Measurements from ENCODE around the gene RSL1D1.
A peak's percentile ranks its signal among the peaks of the same experiment; 100 is the strongest.

RSL1D1 gene

GRCh38 chr16:11851294-11852091 is at the start of gene RSL1D1:
TSS of gene RSL1D1 (minus strand) at chr16:11851542. CDS start at chr16:11851512, 30 bp downstream.
- TF ChIP-seq CTCF (IDR thresholded peaks at IDR 0.05; ENCODE audit: low read length, missing control alignments), result no peak
- peak within 1 kb of the TSS; percentile 99 for H3K4me3 ChIP-seq (replicated peaks; ENCODE audit: low read depth, low read length)
- DNase-seq (ENCODE audit: low read depth), result peak; percentile 95

GRCh38 chr16:11901091-11901490 is 49.7 kb upstream of the RSL1D1 start:
- no peak for DNase-seq (ENCODE audit: low read depth)

DNA sequence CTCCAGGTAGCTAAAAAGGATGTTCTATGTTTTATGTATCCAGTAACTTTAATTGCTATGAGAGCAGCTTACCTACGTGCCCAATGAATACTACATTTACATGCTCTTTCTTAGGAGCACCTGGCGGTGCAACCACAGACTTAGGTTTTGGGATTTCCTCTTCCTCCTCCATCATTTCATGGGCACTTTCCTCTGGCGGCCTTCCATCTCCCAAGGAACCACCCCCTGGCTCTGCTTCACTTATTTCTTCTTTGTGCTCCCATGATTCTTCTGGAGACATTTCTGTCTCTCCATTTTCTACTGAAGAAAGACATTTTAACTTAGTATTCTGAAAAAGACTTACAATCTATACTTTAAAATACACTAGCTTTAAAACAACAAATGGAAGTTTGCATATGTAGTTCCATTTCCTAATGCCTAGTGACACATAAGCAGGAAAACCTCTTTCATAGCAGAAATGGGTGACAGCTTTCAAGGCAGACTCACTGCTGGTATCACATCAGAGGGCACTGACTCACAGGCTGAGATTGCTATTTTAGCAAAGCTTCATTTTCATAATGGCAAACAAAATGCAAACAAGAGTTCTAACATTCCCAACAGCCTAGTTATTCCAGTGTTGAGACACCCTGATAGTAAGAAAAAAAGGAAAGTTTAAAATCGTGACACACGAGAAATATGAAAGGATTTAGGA is 45.3 kb upstream of the RSL1D1 start:
- H3K4me3 ChIP-seq (replicated peaks; ENCODE audit: low read depth, low read length), result no peak overlapping the region
- no peak for TF ChIP-seq CTCF (IDR thresholded peaks at IDR 0.05; ENCODE audit: low read length, missing control alignments)
- peak; percentile 62 for DNase-seq (ENCODE audit: low read depth)

More at GRCh38 chr16:11901091-11901490, 49.7 kb upstream of the RSL1D1 start:
- no peak overlapping the region for H3K4me3 ChIP-seq (replicated peaks; ENCODE audit: low read depth, low read length)
- TF ChIP-seq CTCF (IDR thresholded peaks at IDR 0.05; ENCODE audit: low read length, missing control alignments), result no peak

- DNase-seq (ENCODE audit: low read depth), result no peak
- H3K4me3 ChIP-seq (replicated peaks; ENCODE audit: low read depth, low read length), result no peak overlapping the region
- no peak for TF ChIP-seq CTCF (IDR thresholded peaks at IDR 0.05; ENCODE audit: low read length, missing control alignments)
Measured at GRCh38 chr16:11893571-11893970, 42.2 kb upstream of the RSL1D1 start.

- no peak for DNase-seq (ENCODE audit: low read depth)
- no peak for TF ChIP-seq CTCF (IDR thresholded peaks at IDR 0.05; ENCODE audit: low read length, missing control alignments)
- H3K4me3 ChIP-seq (replicated peaks; ENCODE audit: low read depth, low read length), result no peak overlapping the region
Measured at GRCh38 chr16:11892761-11893160, 41.4 kb upstream of the RSL1D1 start.

DNA sequence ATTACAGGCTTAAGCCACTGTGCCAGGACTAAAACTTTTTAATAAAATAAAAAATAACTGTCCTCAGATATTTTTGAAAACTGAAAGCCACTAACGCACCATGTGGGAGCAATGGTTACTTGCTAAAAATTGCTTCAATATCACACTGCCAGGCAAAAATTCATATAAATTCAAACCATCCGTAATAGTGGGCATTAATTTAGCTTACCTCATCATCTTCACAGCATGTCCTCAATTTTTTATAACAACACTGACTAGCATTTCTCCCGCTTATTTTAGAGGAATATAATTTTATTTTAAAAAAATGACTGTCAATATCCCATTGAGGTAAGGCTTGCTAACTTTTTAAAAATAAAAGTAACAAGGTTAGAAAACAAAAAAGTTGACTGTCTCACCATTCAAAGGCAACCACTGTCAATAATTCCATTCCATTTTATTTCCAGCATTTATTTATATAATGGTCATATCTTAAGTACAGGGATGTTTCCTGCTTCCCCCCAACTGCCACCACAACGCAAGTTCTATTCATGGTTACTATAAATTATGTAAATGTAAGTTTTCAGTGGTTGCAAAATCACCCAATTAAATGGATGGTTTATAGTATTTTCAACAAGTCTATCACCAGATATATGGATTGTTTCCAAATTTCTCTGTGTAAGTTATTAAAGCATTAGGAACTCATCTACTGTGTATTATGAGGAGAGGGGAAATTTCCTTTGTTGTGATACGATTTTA is 39.1 kb upstream of the RSL1D1 start:
- no peak for DNase-seq (ENCODE audit: low read depth)
- TF ChIP-seq CTCF (IDR thresholded peaks at IDR 0.05; ENCODE audit: low read length, missing control alignments), result no peak
- no peak overlapping the region for H3K4me3 ChIP-seq (replicated peaks; ENCODE audit: low read depth, low read length)

All from fibroblast of pulmonary artery (primary cell).